ENCODE measurements around the gene RBM39. TPM values are rescaled to one million over a fixed set of nuclear protein-coding genes. Genes with fewer than 3 reads are reported as not detected.

The RBM39 gene
- total and polyA plus RNA-seq, 2 of the 8 experiments (the other 6 are each of a cell fraction or from before 2014, with no cell fraction given) = 78.0 to 219 TPM

- Histone ChIP-seq H2AK5ac (ENCODE audit: low read depth, low read length) (no peak overlapping the region), H3K36me3 (ENCODE audit: control insufficient read depth in 2 of 4, insufficient read depth in 4 of 4, low read length in 3 of 4) (no peaks in the 10 kb centered on the region), H2BK12ac (ENCODE audit: low read depth, low read length) (no peak overlapping the region), H3K27ac (ENCODE audit: low read depth, low read length) (no peak overlapping the region), H2BK120ac (replicated peaks; ENCODE audit: low read depth, low read length) (no peak overlapping the region), H3K23me2 (ENCODE audit: low read depth, low read length) (no peaks in the 10 kb centered on the region), H4K5ac (ENCODE audit: insufficient read length, low read depth, low read length) (no peak overlapping the region), H3K14ac (ENCODE audit: insufficient read length) (no peak overlapping the region), H4K20me1 (replicated peaks in 1 of 2; ENCODE audit: control insufficient read depth in 1 of 2, insufficient read depth in 2 of 2, low read length in 2 of 2) (peaks cover 3 to 5% of the 10 kb centered on the region in 2 experiments), H4K91ac (replicated peaks; ENCODE audit: insufficient read length, low read length) (no peak overlapping the region), H3K18ac (ENCODE audit: extremely low read depth, low read length) (no peak overlapping the region), H2BK5ac (ENCODE audit: low read depth, low read length) (no peak overlapping the region), H3K4ac (replicated peaks; ENCODE audit: insufficient read length, low read depth, low read length) (no peak overlapping the region), H3K79me2 (ENCODE audit: control insufficient read depth in 1 of 2, insufficient read depth in 2 of 2, low read length in 2 of 2) (peaks cover 4 to 50% of the 10 kb centered on the region in 2 experiments; a peak in 3 of 4 replicates), H3K27me3 (replicated peaks in 1 of 4; ENCODE audit: control insufficient read depth in 3 of 4, extremely low read depth in 1 of 4, insufficient read depth in 3 of 4, low read length in 3 of 4) (no peaks in the 10 kb centered on the region), H3K79me1 (ENCODE audit: low read depth, low read length) (peaks cover 16% of the 10 kb centered on the region), H3K9me3 (ENCODE audit: insufficient read depth in 2 of 2, low read depth in 1 of 2, low read length in 1 of 2) (no peaks in the 10 kb centered on the region), H3K56ac (replicated peaks; ENCODE audit: insufficient read length, low read depth, low read length) (no peak overlapping the region), H3K4me2 (ENCODE audit: insufficient read depth in 1 of 2, low read depth in 2 of 2, low read length in 2 of 2) (no peak overlapping the region), H3K9ac (replicated peaks in 1 of 4; ENCODE audit: extremely low read depth in 1 of 4, low read depth in 3 of 4, low read length in 3 of 4) (no peak overlapping the region), H3K23ac (ENCODE audit: insufficient read length) (no peak overlapping the region), H2BK20ac (ENCODE audit: low read length) (no peak overlapping the region), H2BK15ac (ENCODE audit: low read length) (no peak overlapping the region), H2AFZ (ENCODE audit: low read length) (no peak overlapping the region), H4K8ac (ENCODE audit: extremely low read depth, insufficient read depth, low read length) (no peak overlapping the region), H3K4me3 (ENCODE audit: extremely low read depth in 1 of 4, insufficient read depth in 2 of 4, low read depth in 3 of 4, low read length in 4 of 4) (no peak overlapping the region), H3K4me1 (replicated peaks in 1 of 4; ENCODE audit: control insufficient read depth in 3 of 4, insufficient read depth in 4 of 4, low read length in 3 of 4) (no peaks in the 10 kb centered on the region; a peak in 1 of 7 replicates)
- no peak for TF ChIP-seq HDAC2 (IDR thresholded peaks at IDR 0.05; ENCODE audit: borderline replicate concordance in 1 of 2, low read depth in 2 of 2, low read length in 2 of 2)
- no peak for TF ChIP-seq SAP30 (IDR thresholded peaks at IDR 0.05; ENCODE audit: insufficient read depth, insufficient replicate concordance, low read length)
- no peak for TF ChIP-seq HDAC6 (IDR thresholded peaks at IDR 0.05; ENCODE audit: low read depth, low read length)
- TF ChIP-seq BCL11A (IDR thresholded peaks at IDR 0.05; ENCODE audit: low read depth in 2 of 2, low read length in 2 of 2) = no peak
- no peak for TF ChIP-seq ATF3 (IDR thresholded peaks at IDR 0.05; ENCODE audit: insufficient read depth, low read depth, low read length)
- no peak for TF ChIP-seq SIX5 (IDR thresholded peaks at IDR 0.05; ENCODE audit: low read depth, low read length)
- no peak for TF ChIP-seq SIRT6 (IDR thresholded peaks at IDR 0.05; ENCODE audit: low read length)
- TF ChIP-seq MAX (IDR thresholded peaks at IDR 0.05) = no peak
- no peak for TF ChIP-seq TBP (IDR thresholded peaks at IDR 0.05; ENCODE audit: low read depth, low read length)
- ChIA-PET CTCF (ENCODE audit: partially characterized antibody) (no interaction called here), POLR2A (ENCODE audit: partially characterized antibody) (no interaction called here)
- FAIRE-seq = no peak
- no peak for DNase-seq (ENCODE audit: low read depth in 1 of 2, low spot score in 2 of 2)
- 91% methylated on average over 5 of the region's 5 CpGs; no CpG with 5 or more reads in 1 of the 2 experiments for WGBS, 2 experiments (ENCODE audit: extremely low coverage in 1 of 2, insufficient coverage in 1 of 2, insufficient read length in 1 of 2, insufficient replicate concordance in 2 of 2, low coverage in 1 of 2, low lambda C conversion rate in 2 of 2, missing lambda C conversion rate in 1 of 2)
These were observed 49.0 kb upstream of the RBM39 start for GRCh38 chr20:35791097-35791496.
